HepG2 (cell line): ENCODE measurements around the gene CGNL1. TPM values are rescaled to one million over a fixed set of nuclear protein-coding genes. Genes with fewer than 3 reads are reported as not detected.

Experiments
- CTCF ChIP-seq: sonication (generic); formaldehyde crosslinking; IDR thresholded peaks from 2 replicates; pipeline ENCODE4 v1.5.0; 2020; ENCODE audit warnings: mild to moderate bottlenecking, missing genetic modification reagents, moderate library complexity
- FOXP1 ChIP-seq, 2 experiments: fragments of 450-650 bp in 1 of 2; IDR thresholded peaks; 2 replicates each; pipeline ENCODE4 v1.6.1; 2017 to 2018; ENCODE audit warnings: antibody characterized with exemption in 1 of 2
- HOMEZ ChIP-seq: IDR thresholded peaks from 2 replicates; pipeline ENCODE4 v1.6.1; 2016; ENCODE audit warnings: low read depth
- ISL2 ChIP-seq: sonication (generic); formaldehyde crosslinking; IDR thresholded peaks from 2 replicates; pipeline ENCODE4 v1.5.0; 2020; ENCODE audit warnings: missing genetic modification reagents
- NR2F6 ChIP-seq, 2 experiments: IDR thresholded peaks; 2 replicates each; pipeline ENCODE4 v1.6.1; 2016; ENCODE audit warnings: antibody characterized with exemption in 1 of 2, mild to moderate bottlenecking in 1 of 2
- PPARG ChIP-seq: conservative IDR thresholded peaks from 2 replicates; pipeline ENCODE4 v1.6.1; 2016; ENCODE audit warnings: missing biosample characterization, missing genetic modification reagents
- SAP130 ChIP-seq: IDR thresholded peaks from 2 replicates; pipeline ENCODE4 v1.6.1; 2016; ENCODE audit warnings: low read depth
- SATB2 ChIP-seq: sonication (generic); formaldehyde crosslinking; IDR thresholded peaks from 2 replicates; pipeline ENCODE4 v1.5.0; 2020; ENCODE audit warnings: missing genetic modification reagents
- SIX4 ChIP-seq: sonication (generic); formaldehyde crosslinking; IDR thresholded peaks from 2 replicates; pipeline ENCODE4 v1.4.0; 2020; ENCODE audit warnings: missing genetic modification reagents
- SKI ChIP-seq: fragments of 450-650 bp; IDR thresholded peaks from one replicate; pipeline ENCODE4 v1.6.1; 2018; ENCODE audit warnings: mild to moderate bottlenecking; ENCODE audit not compliant: partially characterized antibody
- SP1 ChIP-seq, 2 experiments: fragments of 450-650 bp in 1 of 2; sonication (generic) in 1 of 2; formaldehyde crosslinking in 1 of 2; IDR thresholded peaks; 2 replicates each; pipeline versions ENCODE4 v1.4.0 to v1.6.1; 2016 to 2020; ENCODE audit warnings: missing genetic modification reagents in 1 of 2
- SYNCRIP ChIP-seq: fragments of 200-400 bp; formaldehyde crosslinking; IDR thresholded peaks from 2 replicates; pipeline ENCODE4 v1.6.1; 2018; ENCODE audit warnings: mild to moderate bottlenecking, low read depth, low read length; ENCODE audit not compliant: insufficient read depth
- ZBTB2 ChIP-seq: sonication (generic); formaldehyde crosslinking; IDR thresholded peaks from 2 replicates; pipeline ENCODE4 v1.8.0; 2022; ENCODE audit warnings: low read depth, missing genetic modification reagents
- ZMYM4 ChIP-seq: sonication (generic); formaldehyde crosslinking; IDR thresholded peaks from 2 replicates; pipeline ENCODE4 v1.8.1; 2023; ENCODE audit warnings: mild to moderate bottlenecking, missing genetic modification reagents
- ZNF326 ChIP-seq: sonication (generic); formaldehyde crosslinking; IDR thresholded peaks from 2 replicates; pipeline ENCODE4 v1.4.0; 2020; ENCODE audit warnings: missing genetic modification reagents, borderline replicate concordance
- ZNF644 ChIP-seq: IDR thresholded peaks from 2 replicates; pipeline ENCODE4 v1.6.1; 2016; ENCODE audit warnings: low read depth
- ZNF749 ChIP-seq: sonication (generic); formaldehyde crosslinking; IDR thresholded peaks from 2 replicates; pipeline ENCODE4 v1.8.0; 2022; ENCODE audit warnings: mild to moderate bottlenecking, missing genetic modification reagents, moderate library complexity, borderline replicate concordance
- ZNF891 ChIP-seq: sonication (generic); formaldehyde crosslinking; IDR thresholded peaks from 2 replicates; pipeline ENCODE4 v1.5.0; 2020; ENCODE audit warnings: mild to moderate bottlenecking, missing genetic modification reagents
- polyA plus RNA-seq, 8 experiments: library from polyadenylated mRNA; depleted of rRNA in 3 of 8; stranded (reverse) in 7 of 8; unstranded in 1 of 8; fragments of >200 nt; fragmentation: Illumina TruSeq in 4 of 8; extraction: Trizol in 4 of 8; gene quantifications; 2 replicates each; pipeline versions ENCODE4 v1.2.1 to v1.2.3, GENCODE V29; 2011 to 2016; ENCODE audit warnings: low read depth in 4 of 8, missing spikeins in 1 of 8, mixed read lengths in 1 of 8; ENCODE audit not compliant: insufficient read depth in 1 of 8
- total RNA-seq, 5 experiments: library from RNA; depleted of rRNA; stranded (reverse); fragments of >200 nt; fragmentation: Illumina TruSeq; extraction: Trizol; gene quantifications; 2 replicates each; pipeline ENCODE4 v1.2.3, GENCODE V29; 2016; ENCODE audit warnings: low read depth in 1 of 5
- TF ChIP-seq, protein P1 (sequence below): sonication (generic); formaldehyde crosslinking; IDR thresholded peaks from 2 replicates; pipeline ENCODE4 v1.5.0; 2020; ENCODE audit warnings: missing genetic modification reagents

CGNL1 gene
- total and polyA plus RNA-seq, 2 of the 13 experiments (the other 11 are each of a cell fraction or from before 2014, with no cell fraction given), result 5.6 to 15.6 TPM

DNA sequence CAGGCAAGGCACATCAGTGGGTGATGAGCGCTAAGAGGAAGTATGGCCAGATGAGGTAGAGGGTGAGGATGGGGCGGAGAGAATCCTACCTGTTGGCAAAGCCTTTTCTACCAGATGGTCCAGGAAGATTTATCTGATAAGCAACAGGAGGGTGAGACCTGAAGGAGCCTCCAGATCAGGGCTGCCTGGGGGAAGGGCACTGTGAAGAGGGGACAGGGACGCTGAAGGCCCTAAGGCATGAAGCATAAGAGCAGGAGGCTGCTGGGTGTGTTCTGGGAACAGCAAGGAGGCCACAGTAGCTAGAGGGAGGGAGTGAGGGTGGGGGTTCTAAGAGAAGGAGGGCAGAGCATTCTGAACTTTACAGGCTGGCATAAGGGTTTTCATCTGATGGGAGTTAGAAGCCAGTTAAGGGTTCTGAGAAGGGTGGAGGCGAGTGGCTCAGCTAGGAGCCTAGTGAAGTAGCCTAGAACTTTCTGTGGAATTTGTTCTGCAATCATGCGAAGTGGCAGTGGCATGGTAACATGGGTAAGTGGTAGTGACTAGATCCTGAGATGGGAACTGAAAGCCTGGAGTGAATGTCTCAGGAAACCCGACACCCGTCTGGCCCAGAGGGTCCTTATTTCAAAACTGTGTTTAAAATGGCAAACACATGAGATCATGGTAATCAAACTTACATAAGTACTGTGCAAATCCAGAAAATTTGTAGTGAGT, 29.9 kb downstream of the CGNL1 start (continued):
- no peak for TF ChIP-seq PPARG (CRISPR knock-in tag)
- TF ChIP-seq HOMEZ, result 0 out of 2 replicates have a peak, but pooled peaks have one; percentile 10
- TF ChIP-seq, protein P1, sequence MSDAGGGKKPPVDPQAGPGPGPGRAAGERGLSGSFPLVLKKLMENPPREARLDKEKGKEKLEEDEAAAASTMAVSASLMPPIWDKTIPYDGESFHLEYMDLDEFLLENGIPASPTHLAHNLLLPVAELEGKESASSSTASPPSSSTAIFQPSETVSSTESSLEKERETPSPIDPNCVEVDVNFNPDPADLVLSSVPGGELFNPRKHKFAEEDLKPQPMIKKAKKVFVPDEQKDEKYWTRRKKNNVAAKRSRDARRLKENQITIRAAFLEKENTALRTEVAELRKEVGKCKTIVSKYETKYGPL (CRISPR knock-in tag), result peak; percentile 45; the same call in 1 of the 2 replicates
- TF ChIP-seq SKI, result peak; percentile 30
- TF ChIP-seq SATB2 (CRISPR knock-in tag), result no peak
- TF ChIP-seq NR2F6 (IDR thresholded peaks at IDR 0.05), result no peak
- TF ChIP-seq NR2F6 (CRISPR knock-in tag; IDR thresholded peaks at IDR 0.05), result no peak
- no peak for TF ChIP-seq SP1 (IDR thresholded peaks at IDR 0.05)
- no peak for TF ChIP-seq SP1 (CRISPR knock-in tag; IDR thresholded peaks at IDR 0.05)
- no peak for TF ChIP-seq ZBTB2
- TF ChIP-seq ZNF891, result no peak
- no peak for TF ChIP-seq ZNF644 (CRISPR knock-in tag)
- TF ChIP-seq SIX4 (CRISPR knock-in tag), result peak; percentile 95
- TF ChIP-seq FOXP1 (IDR thresholded peaks at IDR 0.05), result no peak
- 0 out of 2 replicates have a peak, but pooled peaks have one; percentile 23 for TF ChIP-seq FOXP1 (CRISPR knock-in tag; IDR thresholded peaks at IDR 0.05)
- TF ChIP-seq ZNF749 (CRISPR knock-in tag), result no peak
- TF ChIP-seq ZMYM4 (CRISPR knock-in tag), result no peak
- TF ChIP-seq CTCF (CRISPR knock-in tag), result no peak
- TF ChIP-seq SAP130 (CRISPR knock-in tag), result 0 out of 2 replicates have a peak, but pooled peaks have one; percentile 17
- 0 out of 2 replicates have a peak, but pooled peaks have one; percentile 14 for TF ChIP-seq ISL2 (CRISPR knock-in tag)
- TF ChIP-seq ZNF326 (CRISPR knock-in tag), result no peak
- TF ChIP-seq SYNCRIP, result no peak
- TF ChIP-seq, all 625 proteins: peak for 14
